NCI-H2196 treated with DMSO at 0.1 percent for 48 hours (cell line): ENCODE data around the gene BNC2.
"Not testable (repeated sequence)": the region's sequence is repeated elsewhere in the genome, so short reads cannot be mapped to it uniquely, and the experiment has no call there.

Experiments
- DNase-seq: peaks from one replicate; lab custom pipeline; 2025; ENCODE audit not compliant: unreplicated experiment; lab: John Stamatoyannopoulos, UW

Gene BNC2

DNA sequence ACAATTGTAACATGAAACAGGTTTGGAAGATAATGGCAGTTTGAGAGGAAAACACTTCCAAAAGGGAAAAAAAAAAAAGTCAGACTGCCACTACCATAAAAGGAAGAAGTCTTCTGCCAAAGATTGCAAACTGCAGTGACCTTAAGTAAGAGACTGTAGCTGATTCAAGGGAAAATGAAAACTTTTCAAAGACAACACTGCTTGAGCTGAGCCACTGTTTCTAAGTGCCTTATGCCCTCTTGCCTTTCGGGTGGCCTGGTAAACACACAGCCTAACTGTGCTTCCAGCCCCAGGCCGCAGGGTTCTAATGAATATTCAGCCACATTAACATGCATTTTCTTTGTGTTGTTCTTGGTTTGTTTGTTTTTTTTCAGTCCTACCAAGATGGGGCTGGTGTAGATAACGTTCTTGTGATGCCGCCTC is 354.6 kb downstream of the BNC2 start:
- no peak for DNase-seq

GRCh38 chr9:16515207-16515606 is 355.3 kb downstream of the BNC2 start:
- DNase-seq, result no peak

- no peak for DNase-seq
Measured at GRCh38 chr9:16514131-16514530, 356.3 kb downstream of the BNC2 start.

DNA sequence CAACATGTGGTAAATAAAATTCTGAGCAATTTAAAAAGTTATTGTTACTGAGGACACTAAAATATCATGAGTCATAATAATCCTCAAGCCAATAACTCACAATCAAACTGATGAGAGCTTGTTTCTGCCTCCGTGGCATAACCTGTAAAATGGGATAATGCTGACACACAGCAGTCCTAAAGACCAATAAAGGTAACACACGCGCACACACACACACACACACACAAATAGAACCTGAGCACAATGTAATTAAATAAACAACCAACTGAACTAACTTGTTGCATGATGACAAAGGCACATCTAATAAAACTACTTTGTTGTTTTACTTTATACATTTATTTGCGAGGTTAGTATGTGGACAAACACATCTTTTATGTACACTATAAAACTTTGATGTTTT is 358.2 kb downstream of the BNC2 start:
- DNase-seq, result no peak

DNA sequence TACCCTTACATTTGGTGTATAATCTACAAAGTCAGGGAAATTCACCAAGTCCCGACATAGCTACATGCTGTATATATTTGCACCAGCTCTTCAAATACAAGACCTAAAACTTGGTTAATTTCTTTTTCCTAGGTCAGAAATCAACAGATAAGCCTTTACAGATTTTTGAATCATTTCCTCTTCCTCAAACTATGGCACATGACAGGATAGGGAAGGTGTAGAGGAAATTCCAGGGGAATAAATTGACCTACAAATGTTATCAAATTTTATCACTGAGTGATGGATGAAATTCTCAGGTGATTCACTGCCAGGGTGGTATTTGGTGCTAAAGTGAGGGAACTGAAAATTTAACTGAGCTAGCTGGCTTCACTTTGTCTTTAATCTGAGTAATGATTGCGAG is 360.0 kb downstream of the BNC2 start:
- no peak for DNase-seq

DNA sequence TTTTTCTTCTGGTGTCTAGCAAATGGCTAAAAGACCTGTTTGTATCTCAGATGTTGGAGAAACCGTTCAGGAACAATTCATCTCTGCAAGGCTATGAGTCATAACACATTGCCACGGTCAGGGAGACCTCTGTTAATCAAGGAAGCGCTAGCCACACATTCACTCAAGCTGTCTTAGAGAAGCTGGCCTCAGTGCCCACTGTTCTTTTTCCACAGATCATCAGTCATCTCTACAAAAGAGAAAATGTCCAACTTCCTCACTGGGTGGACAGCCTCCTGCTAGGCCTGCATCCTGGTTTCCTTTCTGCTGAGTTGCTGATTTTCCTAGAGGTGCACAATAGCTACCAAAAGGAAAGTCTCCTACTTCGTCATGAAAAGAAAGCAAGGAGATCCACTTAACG is 360.5 kb downstream of the BNC2 start:
- no peak for DNase-seq

- no peak for DNase-seq
Measured at GRCh38 chr9:16505199-16505598, 365.3 kb downstream of the BNC2 start.

DNA sequence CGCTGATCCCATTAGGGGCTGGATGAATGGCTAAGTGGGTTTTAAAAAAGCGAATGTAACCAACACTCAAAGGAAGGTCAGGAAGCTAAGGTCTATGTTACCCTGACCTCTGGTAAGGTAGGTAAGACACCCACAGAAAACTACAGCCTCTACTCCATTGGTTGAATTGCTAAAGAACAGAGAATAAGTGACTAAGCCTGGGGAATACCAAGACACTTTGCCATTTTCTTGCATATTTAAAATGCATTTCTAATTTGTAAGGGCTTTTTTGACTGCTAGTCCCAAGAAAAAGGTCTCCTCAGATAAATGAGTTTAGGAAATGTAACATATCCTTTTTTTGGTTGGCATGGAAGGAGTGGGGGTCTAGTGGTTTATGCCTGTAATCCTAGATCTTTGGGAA is 368.7 kb downstream of the BNC2 start:
- no peak for DNase-seq

GRCh38 chr9:16501141-16501540 is 369.3 kb downstream of the BNC2 start:
- DNase-seq, result no peak

DNA sequence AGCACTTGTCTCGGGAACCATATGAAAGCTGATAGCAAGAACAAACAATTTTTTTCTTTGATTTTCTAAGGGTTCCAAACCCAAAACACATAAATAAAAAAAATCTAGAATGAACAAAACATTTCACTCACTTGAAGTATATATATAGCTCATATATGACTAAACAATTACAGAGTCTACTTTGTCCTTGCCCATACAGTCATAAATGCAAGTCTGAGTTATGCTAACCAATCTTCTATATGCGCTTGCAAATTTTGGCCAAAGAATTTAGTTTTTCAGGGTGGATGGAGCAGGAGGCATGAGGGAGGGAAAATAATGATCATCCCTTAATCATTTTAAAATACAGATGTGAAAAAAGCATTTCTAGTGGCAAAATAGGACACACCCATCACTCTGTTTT is 370.1 kb downstream of the BNC2 start:
- DNase-seq, result no peak

- DNase-seq, result no peak
Measured at GRCh38 chr9:16499892-16500291, 370.6 kb downstream of the BNC2 start.

DNA sequence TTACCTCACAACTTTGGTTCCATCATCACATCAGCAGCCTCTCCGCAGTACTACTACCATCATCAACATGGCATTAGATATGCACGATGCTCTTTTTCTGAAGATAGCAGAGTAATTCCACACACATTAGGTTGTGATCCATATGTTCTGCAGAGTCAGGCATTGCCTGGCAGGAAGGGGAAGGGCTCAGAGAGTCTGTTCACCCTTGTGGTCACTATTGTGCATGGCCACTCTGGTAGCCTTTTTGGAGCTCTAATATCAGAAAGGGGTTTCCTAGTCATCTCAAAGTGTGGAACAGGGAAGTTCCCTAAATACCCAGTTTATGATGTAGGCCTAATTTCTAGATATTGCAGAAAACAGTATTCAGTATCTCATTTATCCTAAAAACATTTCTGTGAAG is 373.6 kb downstream of the BNC2 start:
- DNase-seq, result no peak

- no peak for DNase-seq
Measured at GRCh38 chr9:16487915-16488314, 382.6 kb downstream of the BNC2 start.

DNA sequence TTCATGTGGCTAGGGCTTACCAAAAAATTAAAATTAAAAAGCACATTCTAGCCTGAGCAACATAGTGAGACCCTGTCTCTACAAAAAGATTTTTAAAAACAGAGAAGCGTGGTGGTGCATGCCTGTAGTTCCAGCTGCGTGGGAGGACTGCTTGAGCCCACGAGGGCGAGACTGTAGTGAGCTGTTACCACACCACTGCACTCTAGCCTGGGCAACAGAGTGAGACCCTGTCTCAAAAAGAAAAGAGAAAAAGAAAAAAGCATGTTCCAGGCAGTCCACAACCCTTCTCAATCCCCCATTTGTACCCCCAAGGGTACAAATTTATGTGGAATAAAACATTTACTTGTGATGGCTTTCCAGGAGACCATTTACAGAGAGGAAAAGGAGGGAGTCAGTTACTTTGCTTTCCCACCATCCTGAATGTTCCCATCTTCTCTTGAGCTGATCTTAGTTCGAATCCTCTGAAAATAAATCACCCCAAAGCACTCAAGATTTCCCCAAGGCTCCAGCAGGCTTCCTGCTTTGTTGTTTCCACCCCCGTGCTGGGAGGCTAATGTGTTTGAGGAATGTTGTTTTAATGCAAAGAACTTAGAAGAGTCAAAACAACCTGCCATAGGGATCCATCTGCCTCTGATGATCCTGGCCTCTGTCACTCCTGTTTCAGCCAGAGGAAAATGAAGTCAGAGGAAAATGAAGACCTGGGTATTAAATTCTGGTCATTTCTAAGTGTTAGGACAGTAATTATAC is 384.7 kb downstream of the BNC2 start:
- DNase-seq, result no peak

GRCh38 chr9:16485160-16485559 is 385.3 kb downstream of the BNC2 start:
- DNase-seq, result no peak

GRCh38 chr9:16484744-16485143 is 385.7 kb downstream of the BNC2 start:
- DNase-seq, result no peak

DNA sequence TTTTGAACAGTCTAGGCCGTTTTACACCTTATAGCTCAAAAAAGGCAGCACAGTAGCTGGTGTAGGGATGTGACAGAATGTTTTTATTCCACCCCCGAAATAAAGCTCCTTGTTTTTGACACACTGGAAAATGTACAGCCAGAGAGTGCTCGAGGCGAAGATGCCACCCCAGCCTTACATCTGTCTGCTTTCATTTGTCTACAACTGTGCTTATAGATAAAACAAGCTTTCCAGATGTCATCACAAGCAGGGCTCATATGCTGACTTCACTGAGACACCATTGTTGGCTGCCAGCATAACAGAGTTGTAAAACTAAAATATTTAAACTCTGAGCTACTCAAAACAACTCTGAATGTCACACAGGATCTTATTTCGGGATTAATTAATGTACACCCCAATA is 386.3 kb downstream of the BNC2 start:
- DNase-seq, result no peak

- no peak for DNase-seq
Measured at GRCh38 chr9:16482764-16483163, 387.7 kb downstream of the BNC2 start.

DNA sequence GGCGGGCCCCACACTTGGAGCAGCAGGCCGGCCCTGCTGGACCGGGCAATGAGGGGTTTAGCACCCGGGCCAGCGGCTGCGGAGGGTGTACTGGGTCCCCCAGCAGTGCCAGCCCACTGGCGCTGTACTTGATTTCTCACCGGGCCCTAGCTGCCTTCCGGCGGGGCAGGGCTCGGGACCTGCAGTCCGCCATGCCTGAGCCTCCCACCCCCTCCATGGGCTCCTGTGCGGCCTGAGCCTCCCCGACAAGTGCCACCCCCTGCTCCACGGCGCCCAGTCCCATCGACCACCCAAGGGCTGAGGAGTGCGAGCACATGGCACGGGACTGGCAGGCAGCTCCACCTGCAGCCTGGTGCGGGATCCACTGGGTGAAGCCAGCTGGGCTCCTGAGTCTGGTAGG is 389.9 kb downstream of the BNC2 start:
- not testable (repeated sequence) for DNase-seq

DNA sequence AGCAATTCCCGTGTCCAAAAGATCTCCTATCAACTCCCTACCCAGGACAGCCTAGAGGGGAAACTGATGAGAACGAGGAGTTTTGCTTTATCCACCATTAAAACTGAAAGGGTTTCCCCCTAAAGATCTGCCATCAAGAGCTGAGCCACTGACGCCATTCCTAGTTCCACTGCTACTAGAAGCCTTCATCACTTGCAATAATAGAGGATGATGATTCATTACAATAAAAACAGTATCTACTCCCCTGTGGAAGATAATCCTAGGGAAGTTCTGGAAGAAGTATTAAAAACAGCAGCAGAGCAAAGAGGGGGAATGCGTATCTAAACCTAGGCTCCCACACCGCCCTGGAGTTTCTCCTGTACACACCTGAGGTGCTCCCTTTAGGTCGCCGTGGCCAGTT is 394.5 kb downstream of the BNC2 start:
- no peak for DNase-seq

DNA sequence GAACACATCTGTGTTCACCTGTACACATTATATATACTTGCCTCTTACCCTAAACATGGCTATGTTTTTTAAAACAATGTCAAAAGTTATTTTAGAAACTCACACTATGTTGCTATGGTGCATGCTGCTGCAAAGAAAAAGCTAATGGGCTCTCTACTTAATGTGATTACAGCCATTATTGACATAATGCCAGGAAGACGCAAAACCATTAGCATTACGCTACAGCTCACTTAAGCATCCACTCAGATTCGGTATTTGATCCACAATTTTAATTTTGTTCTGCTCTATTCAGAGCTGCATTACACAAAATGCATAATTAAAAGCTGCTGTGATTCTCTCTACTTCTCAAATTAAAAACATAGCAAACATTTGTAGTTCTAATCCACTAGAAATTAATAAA is 395.2 kb downstream of the BNC2 start:
- DNase-seq, result no peak

- DNase-seq, result no peak
Measured at GRCh38 chr9:16469184-16469583, 401.3 kb downstream of the BNC2 start.

DNA sequence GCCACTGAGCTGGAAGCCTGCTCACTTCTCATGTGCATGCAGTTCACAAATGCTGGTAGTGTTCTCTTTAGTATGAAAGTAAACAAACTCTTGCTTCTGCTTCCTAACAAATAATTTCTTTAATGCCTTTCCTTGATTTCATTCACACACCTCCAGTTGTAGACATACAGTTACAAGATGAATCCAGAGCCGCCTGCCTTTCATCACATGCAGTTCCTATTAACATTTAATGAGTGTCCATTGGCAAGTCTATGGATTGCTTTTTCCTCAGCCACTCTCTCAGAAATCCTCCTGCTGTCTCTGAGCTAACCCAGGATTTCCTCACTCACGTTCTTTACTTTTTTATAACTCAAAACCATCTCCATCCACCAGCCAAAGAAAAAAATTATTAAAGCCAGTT is 408.6 kb downstream of the BNC2 start:
- no peak for DNase-seq
